ENCODE measurements around the gene ASB10.

ASB10 gene

GRCh38 chr7:151125846-151126481 is 61.1 kb downstream of the ASB10 start:
- H3K27ac ChIP-seq (replicated peaks; ENCODE audit: low read length) = peak overlapping the region; percentile 92
- H3K27me3 ChIP-seq (ENCODE audit: control insufficient read depth in 3 of 3, insufficient read depth in 3 of 3, low read depth in 1 of 3, low read length in 3 of 3) = peaks cover 0 to 1% (median 0%) of the 10 kb centered on the region in 3 experiments
- H3K4me1 ChIP-seq (ENCODE audit: control insufficient read depth in 2 of 2, insufficient read depth in 1 of 2, low read depth in 1 of 2, low read length in 2 of 2) = peaks cover 0 to 18% of the 10 kb centered on the region in 2 donors
- peak overlapping the region in 1 of 2 donors; percentile 75 for H3K4me3 ChIP-seq (ENCODE audit: low read length in 2 of 2)
- no peaks in the 10 kb centered on the region for H3K9me3 ChIP-seq (replicated peaks in 1 of 2; ENCODE audit: control insufficient read depth in 2 of 2, insufficient read depth in 1 of 2, low read depth in 1 of 2, low read length in 2 of 2)
- H3K18ac ChIP-seq (ENCODE audit: low read length) = peak overlapping the region; percentile 95
- H2BK12ac ChIP-seq (ENCODE audit: low read length) = peak overlapping the region; percentile 22
- H3K23ac ChIP-seq (ENCODE audit: low read depth, low read length, poor library complexity) = peak overlapping the region; percentile 96
- H4K91ac ChIP-seq (ENCODE audit: low read depth, low read length, poor library complexity) = no peak overlapping the region
- no peak overlapping the region for H2AFZ ChIP-seq (ENCODE audit: low read length)
- H3K36me3 ChIP-seq (replicated peaks in 1 of 2; ENCODE audit: control insufficient read depth in 2 of 2, insufficient read depth in 2 of 2, low read length in 2 of 2) = peaks cover 35 to 62% of the 10 kb centered on the region in 2 donors
- peaks cover 17% of the 10 kb centered on the region for H3K79me1 ChIP-seq (ENCODE audit: low read depth, low read length)
- peak overlapping the region; percentile 48 for H2BK5ac ChIP-seq (ENCODE audit: low read length)
- DNase-seq (ENCODE audit: low spot score) = peak; percentile 67
- H2BK120ac ChIP-seq (ENCODE audit: low read depth, low read length) = peak overlapping the region; percentile 67
- peak overlapping the region; percentile 98 for H2AK5ac ChIP-seq (ENCODE audit: low read depth, low read length)
- peak overlapping the region; percentile 61 for H3K4ac ChIP-seq (ENCODE audit: low read length)
- H3K9ac ChIP-seq (ENCODE audit: low read depth, low read length, poor library complexity) = peak overlapping the region; percentile 84
- peak overlapping the region; percentile 56 for H3K14ac ChIP-seq (ENCODE audit: low read length)
- no CpG with 5 or more reads among the region's 58 CpGs for WGBS, 2 donors (ENCODE audit: extremely low coverage in 2 of 2, insufficient read length in 2 of 2, insufficient replicate concordance in 1 of 2)
- H2BK15ac ChIP-seq (ENCODE audit: low read length) = no peak overlapping the region
- no peak overlapping the region for H4K8ac ChIP-seq (ENCODE audit: low read depth, low read length)
- peak overlapping the region; percentile 81 for H3K4me2 ChIP-seq (ENCODE audit: insufficient read depth, low read length, poor library complexity, severe bottlenecking)
